Activated CD8-positive, alpha-beta T cell treated with anti-CD3 and anti-CD28 coated beads, Interleukin-2, amount 10 ng/mL, durations not matched to agents 7 days and 5 days (primary cell): ENCODE results near the gene PIGQ. TPM values are rescaled to one million over a fixed set of nuclear protein-coding genes. Genes with fewer than 3 reads are reported as not detected.

Source experiments
- ATAC-seq: fragments of 150-1000 bp; cut with Tn5 transposase; one replicate; pipeline ENCODE4 v1.10.0; 2021; ENCODE audit warnings: moderate library complexity
- CTCF ChIA-PET: fragments of 350-600 bp; sonication (Branson Sonifier 250); formaldehyde crosslinking; loops from one replicate; lab custom pipeline; 2021; ENCODE audit warnings: antibody characterized with exemption; lab: Charles Lee
- POLR2A ChIA-PET: fragments of 350-600 bp; sonication (Branson Sonifier 250); formaldehyde crosslinking; loops from one replicate; lab custom pipeline; 2021; ENCODE audit warnings: antibody characterized with exemption; lab: Charles Lee
- DNase-seq: peaks from one replicate; pipeline ENCODE4 v3.0.0-alpha.2; 2020
- H3K27ac Mint-ChIP-seq: one replicate; pipeline ENCODE4 v1.8.0; 2021; ENCODE audit warnings: mild to moderate bottlenecking, mixed read lengths
- H3K27me3 Mint-ChIP-seq: one replicate; pipeline ENCODE4 v1.8.0; 2021; ENCODE audit warnings: low read depth, mixed read lengths
- H3K36me3 Mint-ChIP-seq: one replicate; pipeline ENCODE4 v1.8.0; 2021; ENCODE audit warnings: low read depth, mixed read lengths
- H3K4me1 Mint-ChIP-seq: one replicate; pipeline ENCODE4 v1.8.0; 2021; ENCODE audit warnings: low read depth, mixed read lengths
- H3K4me3 Mint-ChIP-seq: one replicate; pipeline ENCODE4 v1.8.0; 2021; ENCODE audit warnings: mild to moderate bottlenecking, mixed read lengths
- H3K9me3 Mint-ChIP-seq: one replicate; pipeline ENCODE4 v1.8.0; 2022; ENCODE audit warnings: mixed read lengths; ENCODE audit not compliant: insufficient read depth
- total RNA-seq, 2 experiments: library from RNA; stranded (reverse); gene quantifications; one replicate each; pipeline ENCODE4 v1.2.3, GENCODE V29; 2021

Gene PIGQ
- total RNA-seq, 2 experiments from 2014 or later: 41.2 to 43.0 TPM

GRCh38 chr16:527015-527903 is 42.5 kb upstream of the PIGQ start, which contains the start of gene CAPN15:
Gene CAPN15 (plus strand): TSS chr16:527712. CDS start chr16:546839, 19,127 bp downstream.
- Mint-ChIP-seq H3K36me3 (peaks cover 13% of the 10 kb centered on the region), H3K4me1 (peaks cover 34% of the 10 kb centered on the region), H3K27me3 (no peaks in the 10 kb centered on the region), H3K4me3 (peak within 1 kb of the TSS; percentile 93), H3K27ac (peak within 1 kb of the TSS; percentile 95), H3K9me3 (no peaks in the 10 kb centered on the region)
- DNase-seq (peak; percentile 86), ATAC-seq (peak; percentile 83)
- POLR2A ChIA-PET: interaction anchor here (0.6 to 1.3 kb wide), 7 partner anchors 8 to 156 kb away, joined by 3 to 4 read pairs (median 3); partner anchors contain the start of genes METTL26 and NHLRC4
- CTCF ChIA-PET: interaction anchor here (0.8 kb wide), 1 partner anchor 8 kb away, joined by 4 read pairs; no protein-coding TSS in a partner anchor

GRCh38 chr16:528111-529011 is 41.4 kb upstream of the PIGQ start:
- Mint-ChIP-seq H3K27ac (peak overlapping the region; percentile 95), H3K9me3 (no peaks in the 10 kb centered on the region), H3K27me3 (no peaks in the 10 kb centered on the region), H3K4me1 (peaks cover 34% of the 10 kb centered on the region), H3K36me3 (peaks cover 13% of the 10 kb centered on the region), H3K4me3 (peak overlapping the region; percentile 93)
- CTCF ChIA-PET: no interaction called here
- DNase-seq (peak; percentile 46), ATAC-seq (peak; percentile 7)
- POLR2A ChIA-PET: interaction anchor here (0.8 to 1.4 kb wide), 7 partner anchors 8 to 157 kb away, joined by 3 read pairs; partner anchors contain the start of gene METTL26

- H3K27me3 Mint-ChIP-seq: no peaks in the 10 kb centered on the region
- ATAC-seq (peak; percentile 18), DNase-seq (peak; percentile 67)
- ChIA-PET POLR2A (interaction anchor here (0.8 to 1.4 kb wide), 5 partner anchors 8 to 60 kb away, joined by 3 read pairs; no protein-coding TSS in a partner anchor), CTCF (no interaction called here)
- H3K36me3 Mint-ChIP-seq: peaks cover 13% of the 10 kb centered on the region
- peak overlapping the region; percentile 93 for H3K4me3 Mint-ChIP-seq
- H3K4me1 Mint-ChIP-seq: peaks cover 33% of the 10 kb centered on the region
- H3K27ac Mint-ChIP-seq: peak overlapping the region; percentile 95
- H3K9me3 Mint-ChIP-seq: no peaks in the 10 kb centered on the region
Measured at GRCh38 chr16:529012-529575, 40.7 kb upstream of the PIGQ start.

- H3K4me3 Mint-ChIP-seq: peak overlapping the region; percentile 93
- CTCF ChIA-PET: no interaction called here
- peaks cover 32% of the 10 kb centered on the region for H3K4me1 Mint-ChIP-seq
- H3K27me3 Mint-ChIP-seq: no peaks in the 10 kb centered on the region
- DNase-seq: no peak
- H3K27ac Mint-ChIP-seq: peak overlapping the region; percentile 60
- H3K36me3 Mint-ChIP-seq: peaks cover 13% of the 10 kb centered on the region
- POLR2A ChIA-PET: no interaction called here
- H3K9me3 Mint-ChIP-seq: no peaks in the 10 kb centered on the region
- ATAC-seq: no peak
Measured at GRCh38 chr16:530111-530817, 39.5 kb upstream of the PIGQ start.

GRCh38 chr16:531494-532125 is 38.2 kb upstream of the PIGQ start:
- Mint-ChIP-seq H3K27ac (no peak overlapping the region), H3K4me3 (no peak overlapping the region), H3K4me1 (peaks cover 18% of the 10 kb centered on the region), H3K9me3 (no peaks in the 10 kb centered on the region), H3K27me3 (no peaks in the 10 kb centered on the region), H3K36me3 (peaks cover 11% of the 10 kb centered on the region)
- ATAC-seq (no peak), DNase-seq (no peak)
- ChIA-PET CTCF (no interaction called here), POLR2A (no interaction called here)

- Mint-ChIP-seq H3K27ac (no peak overlapping the region), H3K4me3 (no peak overlapping the region), H3K27me3 (no peaks in the 10 kb centered on the region), H3K9me3 (no peaks in the 10 kb centered on the region), H3K36me3 (peaks cover 14% of the 10 kb centered on the region), H3K4me1 (peaks cover 17% of the 10 kb centered on the region)
- ATAC-seq: no peak
- ChIA-PET POLR2A (no interaction called here), CTCF (no interaction called here)
- no peak for DNase-seq
Measured at GRCh38 chr16:533391-534123, 36.2 kb upstream of the PIGQ start.

GRCh38 chr16:534135-534534 is 35.6 kb upstream of the PIGQ start:
- Mint-ChIP-seq H3K27ac (no peak overlapping the region), H3K9me3 (no peaks in the 10 kb centered on the region), H3K27me3 (no peaks in the 10 kb centered on the region), H3K4me3 (no peak overlapping the region), H3K4me1 (peaks cover 13% of the 10 kb centered on the region), H3K36me3 (peaks cover 16% of the 10 kb centered on the region)
- CTCF ChIA-PET: no interaction called here
- POLR2A ChIA-PET: no interaction called here
- DNase-seq (no peak), ATAC-seq (no peak)

GRCh38 chr16:534856-535445 is 34.8 kb upstream of the PIGQ start:
- ChIA-PET CTCF (no interaction called here), POLR2A (interaction anchor here (0.7 kb wide), 1 partner anchor 482 kb away, joined by 5 read pairs; the partner anchor contains the start of gene POLR3K)
- H3K4me1 Mint-ChIP-seq: peaks cover 5% of the 10 kb centered on the region
- no peaks in the 10 kb centered on the region for H3K9me3 Mint-ChIP-seq
- ATAC-seq (no peak), DNase-seq (no peak)
- no peaks in the 10 kb centered on the region for H3K27me3 Mint-ChIP-seq
- H3K4me3 Mint-ChIP-seq: no peak overlapping the region
- H3K36me3 Mint-ChIP-seq: peaks cover 14% of the 10 kb centered on the region
- no peak overlapping the region for H3K27ac Mint-ChIP-seq

GRCh38 chr16:535446-536405 is 34.0 kb upstream of the PIGQ start:
- Mint-ChIP-seq H3K4me1 (no peaks in the 10 kb centered on the region), H3K27me3 (no peaks in the 10 kb centered on the region), H3K36me3 (peaks cover 10% of the 10 kb centered on the region), H3K4me3 (no peak overlapping the region), H3K9me3 (no peaks in the 10 kb centered on the region), H3K27ac (no peak overlapping the region)
- no peak for DNase-seq
- CTCF ChIA-PET: no interaction called here
- ATAC-seq: no peak
- POLR2A ChIA-PET: interaction anchor here (0.7 to 0.8 kb wide), 2 partner anchors 23 to 482 kb away, joined by 3 to 5 read pairs; partner anchors contain the start of gene POLR3K
